Astrocyte (in vitro differentiated cells and primary cell): ENCODE results near the gene HEG1. TPM values are rescaled to one million over a fixed set of nuclear protein-coding genes. Genes with fewer than 3 reads are reported as not detected.

Experiments
- DNase-seq: peaks from one replicate; pipeline ENCODE4 v3.0.0-alpha.2; 2010; ENCODE audit warnings: low read depth
- FAIRE-seq: peaks from 2 replicates; lab custom pipeline; 2011; peaks lifted over from hg19 to GRCh38; lab: Jason Lieb, UNC
- H2AFZ ChIP-seq: 2 replicates; pipeline ENCODE4 v1.6.0; 2012; ENCODE audit warnings: low read depth, low read length, inconsistent platforms
- H3K27ac ChIP-seq: 2 replicates; pipeline ENCODE4 v1.5.1; 2011; ENCODE audit warnings: low read depth, low read length, inconsistent platforms
- H3K27me3 ChIP-seq: 2 replicates; pipeline ENCODE4 v1.6.0; 2011; ENCODE audit warnings: low read length, inconsistent platforms; ENCODE audit not compliant: insufficient read depth
- H3K36me3 ChIP-seq: 2 replicates; pipeline ENCODE4 v1.5.1; 2011; ENCODE audit warnings: low read length, inconsistent platforms; ENCODE audit not compliant: insufficient read depth
- H3K4me1 ChIP-seq: 2 replicates; pipeline ENCODE4 v1.5.1; 2011; ENCODE audit warnings: low read length, inconsistent platforms; ENCODE audit not compliant: insufficient read depth
- H3K4me2 ChIP-seq: 2 replicates; pipeline ENCODE4 v1.6.0; 2012; ENCODE audit warnings: low read length, inconsistent platforms
- H3K4me3 ChIP-seq: 2 replicates; pipeline ENCODE4 v1.5.1; 2011; ENCODE audit warnings: low read depth, mild to moderate bottlenecking, low read length, inconsistent platforms; ENCODE audit not compliant: insufficient read depth
- H3K79me2 ChIP-seq: 2 replicates; pipeline ENCODE4 v1.6.0; 2012; ENCODE audit warnings: mild to moderate bottlenecking, low read length, inconsistent platforms; ENCODE audit not compliant: insufficient read depth
- H3K9ac ChIP-seq: 2 replicates; pipeline ENCODE4 v1.6.0; 2012; ENCODE audit warnings: mild to moderate bottlenecking, low read length, inconsistent platforms
- H3K9me3 ChIP-seq: 2 replicates; pipeline ENCODE4 v1.5.1; 2012; ENCODE audit warnings: low read depth, mild to moderate bottlenecking, low read length, inconsistent platforms; ENCODE audit not compliant: insufficient read depth
- H4K20me1 ChIP-seq: 2 replicates; pipeline ENCODE4 v1.6.0; 2012; ENCODE audit warnings: low read length, inconsistent platforms; ENCODE audit not compliant: insufficient read depth
- H3K27ac Mint-ChIP-seq: one replicate; pipeline ENCODE4 v1.8.0; 2021; ENCODE audit warnings: mild to moderate bottlenecking, mixed read lengths; ENCODE audit not compliant: unreplicated experiment
- H3K27me3 Mint-ChIP-seq: one replicate; pipeline ENCODE4 v1.8.0; 2021; ENCODE audit warnings: low read depth, mixed read lengths; ENCODE audit not compliant: unreplicated experiment
- H3K36me3 Mint-ChIP-seq: one replicate; pipeline ENCODE4 v1.8.0; 2021; ENCODE audit warnings: low read depth, mixed read lengths; ENCODE audit not compliant: unreplicated experiment
- H3K4me1 Mint-ChIP-seq: one replicate; pipeline ENCODE4 v1.8.0; 2021; ENCODE audit warnings: low read depth, mixed read lengths; ENCODE audit not compliant: unreplicated experiment
- H3K4me3 Mint-ChIP-seq: one replicate; pipeline ENCODE4 v1.8.0; 2021; ENCODE audit warnings: mild to moderate bottlenecking, moderate library complexity, mixed read lengths; ENCODE audit not compliant: unreplicated experiment
- H3K9me3 Mint-ChIP-seq: one replicate; pipeline ENCODE4 v1.8.0; 2021; ENCODE audit warnings: mild to moderate bottlenecking, mixed read lengths; ENCODE audit not compliant: unreplicated experiment
- EZH2 ChIP-seq: IDR thresholded peaks from 2 replicates; pipeline ENCODE4 v1.6.1; 2012; ENCODE audit warnings: mild to moderate bottlenecking, low read length, inconsistent platforms; ENCODE audit not compliant: insufficient read depth
- total RNA-seq: library from RNA; stranded (reverse); gene quantifications from 2 replicates; pipeline ENCODE4 v1.2.1, GENCODE V29; 2021
- TF ChIP-seq, protein P1 (sequence below): IDR thresholded peaks from 2 replicates; pipeline ENCODE4 v1.5.1; 2011; ENCODE audit warnings: low read depth, mild to moderate bottlenecking, inconsistent platforms, low read length, moderate library complexity; ENCODE audit not compliant: insufficient read depth

HEG1 gene
- total RNA-seq, 1 donor from 2014 or later, result 65.7 TPM

DNA sequence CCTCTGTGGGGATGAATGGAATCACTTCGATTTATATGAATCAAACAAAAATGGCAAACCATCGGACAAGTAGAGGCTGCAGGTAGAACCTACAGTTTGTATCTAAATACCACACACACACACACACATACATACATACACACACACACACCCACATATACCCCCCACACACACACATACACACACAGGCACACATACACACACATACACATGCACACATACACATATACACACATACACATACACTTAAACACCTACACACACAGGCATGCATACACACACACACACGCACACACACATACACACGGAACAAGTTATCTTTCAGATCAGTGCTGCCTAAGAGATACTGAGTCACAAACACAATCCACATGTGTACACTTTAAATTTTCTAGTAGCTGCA lies 24.3 kb downstream of the HEG1 start:
- H3K9ac ChIP-seq, result no peak overlapping the region
- no peak overlapping the region for H3K27ac Mint-ChIP-seq
- H3K4me2 ChIP-seq, result no peak overlapping the region
- no peaks in the 10 kb centered on the region for H3K27me3 ChIP-seq
- DNase-seq (no peak), FAIRE-seq (no peak)
- peaks cover 7% of the 10 kb centered on the region for H3K9me3 Mint-ChIP-seq
- peaks cover 18% of the 10 kb centered on the region for H3K4me1 Mint-ChIP-seq
- peaks cover 20% of the 10 kb centered on the region for H3K36me3 ChIP-seq
- H3K79me2 ChIP-seq, result peaks cover 71% of the 10 kb centered on the region
- H3K4me3 Mint-ChIP-seq, result no peak overlapping the region
- H3K27me3 Mint-ChIP-seq, result no peaks in the 10 kb centered on the region
- H3K27ac ChIP-seq, result no peak overlapping the region
- peaks cover 8% of the 10 kb centered on the region for H3K4me1 ChIP-seq
- no peak overlapping the region for H2AFZ ChIP-seq
- H3K36me3 Mint-ChIP-seq, result peaks cover 33% of the 10 kb centered on the region
- TF ChIP-seq, protein P1, sequence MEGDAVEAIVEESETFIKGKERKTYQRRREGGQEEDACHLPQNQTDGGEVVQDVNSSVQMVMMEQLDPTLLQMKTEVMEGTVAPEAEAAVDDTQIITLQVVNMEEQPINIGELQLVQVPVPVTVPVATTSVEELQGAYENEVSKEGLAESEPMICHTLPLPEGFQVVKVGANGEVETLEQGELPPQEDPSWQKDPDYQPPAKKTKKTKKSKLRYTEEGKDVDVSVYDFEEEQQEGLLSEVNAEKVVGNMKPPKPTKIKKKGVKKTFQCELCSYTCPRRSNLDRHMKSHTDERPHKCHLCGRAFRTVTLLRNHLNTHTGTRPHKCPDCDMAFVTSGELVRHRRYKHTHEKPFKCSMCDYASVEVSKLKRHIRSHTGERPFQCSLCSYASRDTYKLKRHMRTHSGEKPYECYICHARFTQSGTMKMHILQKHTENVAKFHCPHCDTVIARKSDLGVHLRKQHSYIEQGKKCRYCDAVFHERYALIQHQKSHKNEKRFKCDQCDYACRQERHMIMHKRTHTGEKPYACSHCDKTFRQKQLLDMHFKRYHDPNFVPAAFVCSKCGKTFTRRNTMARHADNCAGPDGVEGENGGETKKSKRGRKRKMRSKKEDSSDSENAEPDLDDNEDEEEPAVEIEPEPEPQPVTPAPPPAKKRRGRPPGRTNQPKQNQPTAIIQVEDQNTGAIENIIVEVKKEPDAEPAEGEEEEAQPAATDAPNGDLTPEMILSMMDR, result no peak
- no peak for TF ChIP-seq EZH2
- H3K9me3 ChIP-seq, result no peaks in the 10 kb centered on the region
- no peak overlapping the region for H3K4me3 ChIP-seq
- H4K20me1 ChIP-seq, result peaks cover 82% of the 10 kb centered on the region

DNA sequence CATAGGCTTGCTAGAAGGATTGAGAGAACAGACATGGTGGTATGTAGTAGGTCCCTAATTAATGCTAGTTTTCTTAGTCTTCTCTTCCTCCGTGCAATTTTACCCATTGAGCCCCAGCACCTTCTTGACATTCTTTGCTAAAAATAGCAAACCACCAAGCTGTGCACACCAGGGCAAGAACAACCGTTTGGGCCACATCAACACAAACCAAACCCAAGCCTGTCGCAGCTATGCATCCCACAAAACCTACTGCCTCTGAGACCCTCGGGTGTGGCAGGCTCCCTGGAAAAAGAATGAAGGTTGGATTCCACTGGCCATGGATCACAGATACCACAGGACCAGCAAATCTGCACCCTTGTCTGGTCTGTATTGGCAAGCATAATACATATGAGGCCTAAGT lies 27.1 kb downstream of the HEG1 start:
- Histone ChIP-seq H3K4me1 (peaks cover 8% of the 10 kb centered on the region), H3K4me2 (no peak overlapping the region), H2AFZ (no peak overlapping the region), H3K9ac (no peak overlapping the region), H3K9me3 (no peaks in the 10 kb centered on the region), H3K79me2 (peaks cover 54% of the 10 kb centered on the region), H3K27me3 (no peaks in the 10 kb centered on the region), H3K27ac (no peak overlapping the region), H3K4me3 (no peak overlapping the region), H4K20me1 (peaks cover 86% of the 10 kb centered on the region), H3K36me3 (peaks cover 31% of the 10 kb centered on the region)
- FAIRE-seq (no peak), DNase-seq (no peak)
- peaks cover 32% of the 10 kb centered on the region for H3K36me3 Mint-ChIP-seq
- peaks cover 24% of the 10 kb centered on the region for H3K4me1 Mint-ChIP-seq
- no peak for TF ChIP-seq EZH2
- TF ChIP-seq, protein P1, result no peak
- no peaks in the 10 kb centered on the region for H3K27me3 Mint-ChIP-seq
- H3K4me3 Mint-ChIP-seq, result no peak overlapping the region
- H3K9me3 Mint-ChIP-seq, result no peaks in the 10 kb centered on the region
- peak overlapping the region; percentile 59 for H3K27ac Mint-ChIP-seq

DNA sequence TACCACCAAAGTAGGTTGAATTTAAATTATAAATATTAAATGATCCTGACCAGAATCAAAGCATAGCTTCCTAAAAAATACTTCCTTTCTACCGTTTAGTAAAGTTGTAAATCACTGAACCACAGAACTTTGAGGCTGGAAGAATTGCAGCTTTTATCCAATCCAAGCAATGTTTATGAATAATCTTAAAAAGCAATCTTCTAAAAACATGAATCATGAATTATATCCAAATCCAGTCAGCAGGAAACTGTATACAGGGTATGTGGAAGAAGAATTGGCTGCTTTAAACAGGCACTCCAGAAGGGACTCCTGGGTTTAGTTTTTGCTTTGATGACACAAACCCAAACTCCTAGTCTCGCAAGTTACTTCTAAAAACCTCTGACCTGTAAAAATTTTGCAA lies 30.2 kb downstream of the HEG1 start:
- Histone ChIP-seq H4K20me1 (peaks cover 86% of the 10 kb centered on the region), H2AFZ (no peak overlapping the region), H3K27ac (no peak overlapping the region), H3K4me3 (no peak overlapping the region), H3K9ac (no peak overlapping the region), H3K9me3 (no peaks in the 10 kb centered on the region), H3K4me2 (no peak overlapping the region), H3K79me2 (peaks cover 39% of the 10 kb centered on the region), H3K4me1 (no peaks in the 10 kb centered on the region), H3K27me3 (no peaks in the 10 kb centered on the region), H3K36me3 (peaks cover 34% of the 10 kb centered on the region)
- TF ChIP-seq, protein P1, result no peak
- no peak for TF ChIP-seq EZH2
- Mint-ChIP-seq H3K4me1 (peaks cover 20% of the 10 kb centered on the region), H3K4me3 (no peak overlapping the region), H3K27ac (no peak overlapping the region), H3K36me3 (peaks cover 34% of the 10 kb centered on the region), H3K27me3 (no peaks in the 10 kb centered on the region), H3K9me3 (no peaks in the 10 kb centered on the region)
- peak; percentile 42 for DNase-seq
- FAIRE-seq, result no peak
